H4 (cell line): ENCODE results near the gene FBXO8. TPM values are rescaled to one million over a fixed set of nuclear protein-coding genes. Genes with fewer than 3 reads are reported as not detected.
A peak's percentile ranks its signal among the peaks of the same experiment; 100 is the strongest.

Source experiments
- DNase-seq: peaks from one replicate; pipeline ENCODE4 v3.0.0-alpha.2; 2015; ENCODE audit warnings: low spot score
- total RNA-seq: library from RNA; depleted of rRNA; stranded (reverse); fragments of >200 nt; shearing (Covaris generic); gene quantifications from 2 replicates; pipeline ENCODE4 v1.2.3, GENCODE V29; 2014; rRNA removed

FBXO8 gene
- total RNA-seq, 1 experiment from 2014 or later, result 32.3 TPM

- no peak for DNase-seq
Observed at GRCh38 chr4:174207367-174207766, 76.1 kb downstream of the FBXO8 start.

GRCh38 chr4:174204164-174204831, 79.2 kb downstream of the FBXO8 start:
- DNase-seq, result no peak

- no peak for DNase-seq
Observed at GRCh38 chr4:174201871-174202270, 81.6 kb downstream of the FBXO8 start.

- DNase-seq, result no peak
Observed at GRCh38 chr4:174199735-174200134, 83.7 kb downstream of the FBXO8 start.

GRCh38 chr4:174198828-174199227, 84.6 kb downstream of the FBXO8 start:
- DNase-seq, result peak; percentile 53

- no peak for DNase-seq
Observed at GRCh38 chr4:174198396-174198795, 85.1 kb downstream of the FBXO8 start.

GRCh38 chr4:174193438-174194374, 89.8 kb downstream of the FBXO8 start:
- DNase-seq, result no peak

- DNase-seq, result no peak
Observed at GRCh38 chr4:174192943-174193342, 90.5 kb downstream of the FBXO8 start.

GRCh38 chr4:174190832-174191500, 92.5 kb downstream of the FBXO8 start:
- no peak for DNase-seq

- no peak for DNase-seq
Observed at GRCh38 chr4:174189392-174190015, 94.0 kb downstream of the FBXO8 start.

Other genes with a start within 250 kb of the FBXO8 start
- gene CEP44, start 244 bp upstream of the FBXO8 start, total RNA-seq, result 13.8 and 16.5 TPM in 2 replicates
- 0.89 TPM in 1 of 2 replicates, not detected in the other for gene HPGD, start 238.8 kb upstream of the FBXO8 start, total RNA-seq